ENCODE measurements around the gene HSPA14. TPM values are rescaled to one million over a fixed set of nuclear protein-coding genes. Genes with fewer than 3 reads are reported as not detected.

HSPA14 gene
- total RNA-seq, 1 experiment from 2014 or later, result 19.9 TPM

DNA sequence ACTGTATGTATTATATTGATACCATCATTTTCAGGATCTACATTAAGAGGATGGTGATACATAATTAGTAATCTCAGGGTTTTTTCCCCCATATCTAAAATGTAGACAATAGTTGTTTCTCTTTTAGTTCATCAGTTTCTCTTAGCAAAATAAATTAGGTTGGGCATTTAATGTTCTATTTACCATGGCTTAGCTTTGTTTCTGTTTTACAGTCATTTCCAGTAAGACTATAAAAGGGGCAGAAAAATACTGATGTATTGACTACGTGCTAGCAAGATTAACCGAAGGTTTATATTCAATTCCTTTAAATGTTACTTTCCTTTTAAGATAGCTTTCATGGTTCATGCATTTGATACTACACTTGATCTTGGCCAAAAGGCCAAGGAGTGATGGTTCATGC is 66.8 kb downstream of the HSPA14 start:
- peaks cover 30 to 53% of the 10 kb centered on the region in 2 experiments for H3K36me3 ChIP-seq (ENCODE audit: control insufficient read depth in 1 of 2, insufficient read depth in 2 of 2, low read length in 2 of 2)
- ATAC-seq, result no peak
- H2AFZ ChIP-seq (ENCODE audit: low read depth, low read length, poor library complexity, severe bottlenecking), result no peak overlapping the region

DNA sequence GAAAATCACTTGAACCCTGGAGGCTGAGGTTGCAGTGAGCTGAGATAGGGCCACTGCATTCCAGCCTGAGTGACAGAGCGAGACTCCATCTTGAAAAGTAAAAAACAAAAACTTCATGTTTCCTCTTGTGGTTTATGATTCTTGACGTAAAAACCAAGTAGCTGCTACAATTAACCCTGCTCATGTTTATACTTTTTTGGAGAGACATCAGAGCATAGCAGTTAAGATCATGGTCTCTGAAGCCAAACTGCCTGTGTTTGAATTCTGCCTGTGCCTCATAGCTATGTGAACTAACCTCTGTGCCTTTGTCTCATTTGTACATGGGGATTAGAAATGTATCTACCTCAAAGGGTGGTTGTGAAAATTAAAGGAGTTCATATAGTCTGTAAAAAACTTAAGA is 67.8 kb downstream of the HSPA14 start:
- ATAC-seq (no peak), DNase-seq (ENCODE audit: low read depth, low spot score) (no peak)
- ChIA-PET POLR2A (no interaction called here), CTCF (no interaction called here), RAD21 (ENCODE audit: low non-redundant PET in 1 of 2, low total read pairs in 2 of 2, uncharacterized antibody in 2 of 2, unreplicated experiment in 2 of 2) (no interaction called here)
- TF ChIP-seq POLR2A (IDR thresholded peaks at IDR 0.05; ENCODE audit: borderline replicate concordance, extremely low read depth, insufficient read depth, insufficient read length) (no peak), YY1 (IDR thresholded peaks at IDR 0.05; ENCODE audit: extremely low read depth, insufficient replicate concordance, low read depth, low read length) (no peak), CEBPB (IDR thresholded peaks at IDR 0.05; ENCODE audit: low read depth) (no peak), ZBTB33 (IDR thresholded peaks at IDR 0.05; ENCODE audit: extremely low read depth, insufficient replicate concordance, low read length) (no peak), EZH2 (IDR thresholded peaks at IDR 0.05) (no peak), SIN3A (IDR thresholded peaks at IDR 0.05; ENCODE audit: low read depth) (no peak)
- TF ChIP-seq, protein P1, sequence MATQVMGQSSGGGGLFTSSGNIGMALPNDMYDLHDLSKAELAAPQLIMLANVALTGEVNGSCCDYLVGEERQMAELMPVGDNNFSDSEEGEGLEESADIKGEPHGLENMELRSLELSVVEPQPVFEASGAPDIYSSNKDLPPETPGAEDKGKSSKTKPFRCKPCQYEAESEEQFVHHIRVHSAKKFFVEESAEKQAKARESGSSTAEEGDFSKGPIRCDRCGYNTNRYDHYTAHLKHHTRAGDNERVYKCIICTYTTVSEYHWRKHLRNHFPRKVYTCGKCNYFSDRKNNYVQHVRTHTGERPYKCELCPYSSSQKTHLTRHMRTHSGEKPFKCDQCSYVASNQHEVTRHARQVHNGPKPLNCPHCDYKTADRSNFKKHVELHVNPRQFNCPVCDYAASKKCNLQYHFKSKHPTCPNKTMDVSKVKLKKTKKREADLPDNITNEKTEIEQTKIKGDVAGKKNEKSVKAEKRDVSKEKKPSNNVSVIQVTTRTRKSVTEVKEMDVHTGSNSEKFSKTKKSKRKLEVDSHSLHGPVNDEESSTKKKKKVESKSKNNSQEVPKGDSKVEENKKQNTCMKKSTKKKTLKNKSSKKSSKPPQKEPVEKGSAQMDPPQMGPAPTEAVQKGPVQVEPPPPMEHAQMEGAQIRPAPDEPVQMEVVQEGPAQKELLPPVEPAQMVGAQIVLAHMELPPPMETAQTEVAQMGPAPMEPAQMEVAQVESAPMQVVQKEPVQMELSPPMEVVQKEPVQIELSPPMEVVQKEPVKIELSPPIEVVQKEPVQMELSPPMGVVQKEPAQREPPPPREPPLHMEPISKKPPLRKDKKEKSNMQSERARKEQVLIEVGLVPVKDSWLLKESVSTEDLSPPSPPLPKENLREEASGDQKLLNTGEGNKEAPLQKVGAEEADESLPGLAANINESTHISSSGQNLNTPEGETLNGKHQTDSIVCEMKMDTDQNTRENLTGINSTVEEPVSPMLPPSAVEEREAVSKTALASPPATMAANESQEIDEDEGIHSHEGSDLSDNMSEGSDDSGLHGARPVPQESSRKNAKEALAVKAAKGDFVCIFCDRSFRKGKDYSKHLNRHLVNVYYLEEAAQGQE (IDR thresholded peaks at IDR 0.05; ENCODE audit: low read depth), result no peak
- TF ChIP-seq, protein P2, sequence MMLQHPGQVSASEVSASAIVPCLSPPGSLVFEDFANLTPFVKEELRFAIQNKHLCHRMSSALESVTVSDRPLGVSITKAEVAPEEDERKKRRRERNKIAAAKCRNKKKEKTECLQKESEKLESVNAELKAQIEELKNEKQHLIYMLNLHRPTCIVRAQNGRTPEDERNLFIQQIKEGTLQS (IDR thresholded peaks at IDR 0.05), result no peak
- Histone ChIP-seq H3K4me1 (ENCODE audit: control insufficient read depth in 1 of 2, insufficient read depth in 2 of 2, low read length in 2 of 2) (no peaks in the 10 kb centered on the region), H3K27me3 (ENCODE audit: insufficient read depth, low read length) (no peaks in the 10 kb centered on the region), H3K4me2 (ENCODE audit: low read length) (no peak overlapping the region), H2AFZ (ENCODE audit: low read depth, low read length, poor library complexity, severe bottlenecking) (no peak overlapping the region), H3K27ac (ENCODE audit: low read depth, low read length) (no peak overlapping the region), H3K9ac (ENCODE audit: low read length) (no peak overlapping the region), H3K9me3 (ENCODE audit: control insufficient read depth in 1 of 2, insufficient read depth in 1 of 2, low read depth in 1 of 2, low read length in 2 of 2) (no peaks in the 10 kb centered on the region), H3K79me2 (ENCODE audit: insufficient read depth, low read length) (peaks cover 8% of the 10 kb centered on the region; the same call in 1 of the 2 replicates), H3K4me3 (replicated peaks in 1 of 2; ENCODE audit: low read depth in 1 of 2, low read length in 2 of 2) (no peak overlapping the region), H3K36me3 (ENCODE audit: control insufficient read depth in 1 of 2, insufficient read depth in 2 of 2, low read length in 2 of 2) (peaks cover 31 to 58% of the 10 kb centered on the region in 2 experiments), H4K20me1 (ENCODE audit: insufficient read depth) (no peaks in the 10 kb centered on the region; the same call in 1 of the 2 replicates), H3K9me2 (ENCODE audit: insufficient read depth) (no peaks in the 10 kb centered on the region)
- intact Hi-C loops (cut with micrococcal nuclease), result no loop called here
- no TSS peak for BruUV-seq (replicated peaks)

More for the DNA sequence above, 66.8 kb downstream of the HSPA14 start:
- H3K27me3 ChIP-seq (ENCODE audit: insufficient read depth, low read length), result no peaks in the 10 kb centered on the region
- intact Hi-C loops (cut with micrococcal nuclease), result no loop called here
- no peak overlapping the region for H3K4me2 ChIP-seq (ENCODE audit: low read length)
- H3K79me2 ChIP-seq (ENCODE audit: insufficient read depth, low read length), result peaks cover 15% of the 10 kb centered on the region; the same call in 1 of the 2 replicates
- no peaks in the 10 kb centered on the region for H3K9me3 ChIP-seq (ENCODE audit: control insufficient read depth in 1 of 2, insufficient read depth in 1 of 2, low read depth in 1 of 2, low read length in 2 of 2)
- no TSS peak for BruUV-seq (replicated peaks)
- TF ChIP-seq ELF1 (IDR thresholded peaks at IDR 0.05; ENCODE audit: borderline replicate concordance, low read depth), result no peak
- TF ChIP-seq CEBPB (IDR thresholded peaks at IDR 0.05; ENCODE audit: low read depth), result no peak
- H3K4me1 ChIP-seq (ENCODE audit: control insufficient read depth in 1 of 2, insufficient read depth in 2 of 2, low read length in 2 of 2), result no peaks in the 10 kb centered on the region
- no peaks in the 10 kb centered on the region; the same call in 1 of the 2 replicates for H4K20me1 ChIP-seq (ENCODE audit: insufficient read depth)
- H3K9me2 ChIP-seq (ENCODE audit: insufficient read depth), result no peaks in the 10 kb centered on the region
- ChIA-PET POLR2A (no interaction called here), CTCF (interaction anchor here (0.9 kb wide), 1 partner anchor 201 kb away, joined by 3 read pairs; no protein-coding TSS in a partner anchor), RAD21 (ENCODE audit: low non-redundant PET in 1 of 2, low total read pairs in 2 of 2, uncharacterized antibody in 2 of 2, unreplicated experiment in 2 of 2) (no interaction called here)
- no peak overlapping the region for H3K27ac ChIP-seq (ENCODE audit: low read depth, low read length)
- H3K9ac ChIP-seq (ENCODE audit: low read length), result no peak overlapping the region
- H3K4me3 ChIP-seq (replicated peaks in 1 of 2; ENCODE audit: low read depth in 1 of 2, low read length in 2 of 2), result no peak overlapping the region
- DNase-seq (ENCODE audit: low read depth, low spot score), result no peak

All from HCT116 (cell line).